K562 (cell line): Measurements from ENCODE around the gene DPM1. TPM values are rescaled to one million over a fixed set of nuclear protein-coding genes. Genes with fewer than 3 reads are reported as not detected.

Experiments used
- ATAC-seq: fragments of 200-7000 bp; cut with Tn5 transposase; 3 replicates; pipeline ENCODE4 v1.9.1; 2020; ENCODE audit warnings: moderate library complexity
- BruUV-seq: library from RNA; stranded (reverse); fragments of 400-500 nt; replicated peaks from 2 replicates; lab custom pipeline; 2021; lab: Mats Ljungman, UMichigan
- CTCF ChIA-PET: fragments of 300-600 bp; formaldehyde crosslinking; extraction: SDS; loops from one replicate; lab custom pipeline; 2021; ENCODE audit warnings: low intra/inter-chr PET ratio; lab: Yijun Ruan, JAX
- POLR2A ChIA-PET: fragments of 300-600, 350-650 bp; sonication (Branson Sonifier 250); formaldehyde crosslinking; extraction: SDS; loops from one replicate; lab custom pipeline; 2021; ENCODE audit warnings: antibody characterized with exemption, inconsistent platforms; lab: Yijun Ruan, JAX
- DNase-seq, 4 experiments: peaks; one replicate each; pipeline versions ENCODE4 v3.0.0 to v3.0.0-alpha.2; 2011 to 2018; ENCODE audit warnings: low spot score in 3 of 4, mixed read lengths in 3 of 4; ENCODE audit errors: extremely low read depth in 1 of 4
- FAIRE-seq: peaks from 2 replicates; lab custom pipeline; 2011; peaks lifted over from hg19 to GRCh38; lab: Jason Lieb, UNC
- H2AFZ ChIP-seq: 2 replicates; pipeline ENCODE4 v1.6.0; 2011; ENCODE audit warnings: low read depth, low read length, control low read depth, inconsistent platforms
- H3K27ac ChIP-seq: fragments of 200-600 bp; 3 replicates; pipeline ENCODE4 v1.8.0; 2011; ENCODE audit warnings: low read depth, mild to moderate bottlenecking, control low read depth, inconsistent platforms, low read length, moderate library complexity, mixed read lengths; ENCODE audit errors: extremely low read depth
- H3K27me3 ChIP-seq, 2 experiments: fragments of 300-600 bp in 1 of 2; 2 replicates in 1 of 2; 3 replicates in 1 of 2; pipeline versions ENCODE4 v1.6.0 to v1.8.0; 2011; ENCODE audit warnings: inconsistent platforms in 2 of 2, low read length in 2 of 2, mild to moderate bottlenecking in 1 of 2, mixed read lengths in 1 of 2, moderate library complexity in 1 of 2; ENCODE audit not compliant: control insufficient read depth in 2 of 2, insufficient read depth in 2 of 2
- H3K36me3 ChIP-seq: fragments of 300-600 bp; 3 replicates; pipeline ENCODE4 v1.8.0; 2011; ENCODE audit warnings: mild to moderate bottlenecking, low read length, inconsistent platforms; ENCODE audit not compliant: control insufficient read depth, insufficient read depth
- H3K4me1 ChIP-seq, 2 experiments: fragments of 200-600 bp in 1 of 2; replicated peaks in 1 of 2; 2 replicates in 1 of 2; 3 replicates in 1 of 2; pipeline versions ENCODE4 v1.5.1 to v1.8.0; 2011; ENCODE audit warnings: inconsistent platforms in 2 of 2, low read length in 2 of 2, mild to moderate bottlenecking in 1 of 2, mixed read lengths in 1 of 2, moderate library complexity in 1 of 2; ENCODE audit not compliant: control insufficient read depth in 2 of 2, insufficient read depth in 2 of 2
- H3K4me2 ChIP-seq: 2 replicates; pipeline ENCODE4 v1.6.1; 2011; ENCODE audit warnings: low read length, control low read depth, inconsistent platforms, mixed read lengths; ENCODE audit not compliant: insufficient read depth
- H3K4me3 ChIP-seq: fragments of 200-600 bp; sonication (generic), shearing (Covaris generic); 2 replicates; pipeline ENCODE4 v1.5.1; 2016; ENCODE audit warnings: control low read depth, inconsistent platforms
- H3K79me2 ChIP-seq: fragments of 200-600 bp; 3 replicates; pipeline ENCODE4 v1.8.0; 2011; ENCODE audit warnings: low read length, inconsistent platforms; ENCODE audit not compliant: control insufficient read depth, insufficient read depth
- H3K9ac ChIP-seq, 2 experiments: 2 replicates each; pipeline versions ENCODE4 v1.6.0 to v1.6.1; 2011; ENCODE audit warnings: low read depth in 2 of 2, low read length in 2 of 2, control low read depth in 1 of 2, inconsistent platforms in 1 of 2, mild to moderate bottlenecking in 1 of 2, mixed read lengths in 1 of 2; ENCODE audit not compliant: insufficient read depth in 1 of 2
- H3K9me1 ChIP-seq: one replicate; pipeline ENCODE4 v1.6.0; 2011; ENCODE audit warnings: inconsistent platforms, mild to moderate bottlenecking, low read length, moderate library complexity; ENCODE audit not compliant: control insufficient read depth, insufficient read depth
- H3K9me3 ChIP-seq: replicated peaks from 2 replicates; pipeline ENCODE4 v1.5.1; 2011; ENCODE audit warnings: low read depth, low read length, inconsistent platforms; ENCODE audit not compliant: control insufficient read depth, insufficient read depth
- H4K20me1 ChIP-seq: replicated peaks from 2 replicates; pipeline ENCODE4 v1.6.1; 2011; ENCODE audit warnings: low read length, inconsistent platforms, mixed read lengths; ENCODE audit not compliant: control insufficient read depth, insufficient read depth
- CBX2 ChIP-seq: fragments of 200-600 bp; sonication (generic); IDR thresholded peaks from one replicate; pipeline ENCODE4 v1.6.1; 2012; ENCODE audit warnings: mild to moderate bottlenecking, low read length, inconsistent platforms; ENCODE audit not compliant: insufficient read depth, poor library complexity, severe bottlenecking
- ESRRA ChIP-seq: fragments of 450-650 bp; IDR thresholded peaks from 2 replicates; pipeline ENCODE4 v1.6.1; 2014; ENCODE audit warnings: low read depth, mild to moderate bottlenecking, moderate library complexity, borderline replicate concordance
- GTF2A2 ChIP-seq: IDR thresholded peaks from 2 replicates; pipeline ENCODE4 v1.6.1; 2016; ENCODE audit warnings: mild to moderate bottlenecking, missing genetic modification characterization, missing compliant biosample characterization
- IRF1 ChIP-seq: sonication (generic); formaldehyde crosslinking; IDR thresholded peaks from 2 replicates; pipeline ENCODE4 v1.8.0; 2022; ENCODE audit warnings: missing genetic modification reagents, mild to moderate bottlenecking, borderline replicate concordance
- KDM2B ChIP-seq: fragments of 250-450 bp; sonication (Bioruptor Pico); IDR thresholded peaks from 2 replicates; pipeline ENCODE4 v1.8.0; 2021; ENCODE audit warnings: mild to moderate bottlenecking, moderate library complexity
- PHB2 ChIP-seq: fragments of 450-650 bp; IDR thresholded peaks from 2 replicates; pipeline ENCODE4 v1.6.1; 2017; ENCODE audit warnings: low read depth
- SRSF9 ChIP-seq: fragments of 200-400 bp; formaldehyde crosslinking; IDR thresholded peaks from 2 replicates; pipeline ENCODE4 v1.6.1; 2017; ENCODE audit warnings: low read depth, low read length, borderline replicate concordance
- ZNF280A ChIP-seq: fragments of 450-650 bp; IDR thresholded peaks from 2 replicates; pipeline ENCODE4 v1.6.1; 2018; ENCODE audit warnings: mild to moderate bottlenecking, low read depth; ENCODE audit not compliant: partially characterized antibody
- ZNF766 ChIP-seq: fragments of 200-800 bp; sonication (Bioruptor generic); conservative IDR thresholded peaks from 2 replicates; pipeline ENCODE4 v1.6.1; 2016; ENCODE audit warnings: missing genetic modification characterization, missing compliant biosample characterization
- WGBS: fragments of 100-300 bp; shearing (Covaris generic); methylation state at CpG from one replicate; pipeline ENCODE4 v1.1.6; 2016; ENCODE audit warnings: low coverage, mixed read lengths; ENCODE audit not compliant: insufficient coverage; ENCODE audit errors: missing lambda C conversion rate; 5-methylcytosine and 5-hydroxymethylcytosine counted together
- in situ Hi-C: fragments of 300-500 bp; cut with MboI; formaldehyde crosslinking; loops from 4 replicates; pipeline ENCODE4 v1.15.0; 2018; ENCODE audit warnings: inconsistent platforms, mixed read lengths
- intact Hi-C: fragments of 100-400 bp; cut with micrococcal nuclease; formaldehyde crosslinking; loops from 2 replicates; pipeline ENCODE4 v1.14.2; 2022
- polyA plus RNA-seq, 8 experiments: library from polyadenylated mRNA; depleted of rRNA in 4 of 8; stranded (reverse) in 5 of 8; unstranded in 3 of 8; fragments of >200 nt; fragmentation: Nextera tagmentation in 2 of 8; fragmentation: Illumina TruSeq in 1 of 8; extraction: Ambion mirVana in 2 of 8; extraction: Trizol in 1 of 8; gene quantifications; 2 replicates each; pipeline versions ENCODE4 v1.2.1 to v1.2.3, GENCODE V29; 2011 to 2014; ENCODE audit warnings: inconsistent platforms in 1 of 8, missing spikeins in 1 of 8
- total RNA-seq, 7 experiments: library from RNA; depleted of rRNA in 6 of 7; stranded (reverse); fragments of >200 nt in 6 of 7; fragmentation: Illumina TruSeq in 2 of 7; extraction: Trizol in 2 of 7; gene quantifications; 2 replicates each; pipeline versions ENCODE4 v1.2.1 to v1.2.3, GENCODE V29; 2011 to 2021; ENCODE audit warnings: low replicate concordance in 1 of 7
- TF ChIP-seq, protein P1 (sequence below): sonication (generic); formaldehyde crosslinking; IDR thresholded peaks from 2 replicates; pipeline ENCODE4 v1.9.0; 2022; ENCODE audit warnings: mild to moderate bottlenecking, missing genetic modification reagents

DPM1 gene
- total and polyA plus RNA-seq, 9 of the 15 experiments (the other 6 are each of a cell fraction or from before 2014, with no cell fraction given): 75.2 to 190 (median 153) TPM

GRCh38 chr20:50943069-50943468 is 15.3 kb downstream of the DPM1 start:
- intact Hi-C loops: no loop called here
- Histone ChIP-seq H3K4me1 (no peaks in the 10 kb centered on the region), H3K9me1 (no peaks in the 10 kb centered on the region), H3K9ac (no peak overlapping the region), H3K36me3 (peaks cover 85% of the 10 kb centered on the region), H3K4me3 (no peak overlapping the region), H2AFZ (no peak overlapping the region), H3K79me2 (no peaks in the 10 kb centered on the region), H4K20me1 (no peaks in the 10 kb centered on the region), H3K9me3 (no peaks in the 10 kb centered on the region), H3K27me3 (no peaks in the 10 kb centered on the region), H3K27ac (no peak overlapping the region), H3K4me2 (no peak overlapping the region)
- no peak for ATAC-seq
- 93% methylated on average over 7 of the region's 7 CpGs for WGBS
- TF ChIP-seq KDM2B (CRISPR knock-in tag): no peak
- no peak for TF ChIP-seq SRSF9
- no peak for TF ChIP-seq IRF1 (CRISPR knock-in tag)
- no peak for TF ChIP-seq GTF2A2
- TF ChIP-seq ESRRA: no peak
- TF ChIP-seq ZNF766 (CRISPR knock-in tag): no peak
- no peak for TF ChIP-seq ZNF280A
- TF ChIP-seq, protein P1, sequence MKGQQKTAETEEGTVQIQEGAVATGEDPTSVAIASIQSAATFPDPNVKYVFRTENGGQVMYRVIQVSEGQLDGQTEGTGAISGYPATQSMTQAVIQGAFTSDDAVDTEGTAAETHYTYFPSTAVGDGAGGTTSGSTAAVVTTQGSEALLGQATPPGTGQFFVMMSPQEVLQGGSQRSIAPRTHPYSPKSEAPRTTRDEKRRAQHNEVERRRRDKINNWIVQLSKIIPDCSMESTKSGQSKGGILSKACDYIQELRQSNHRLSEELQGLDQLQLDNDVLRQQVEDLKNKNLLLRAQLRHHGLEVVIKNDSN (CRISPR knock-in tag): no peak
- TF ChIP-seq PHB2: no peak
- no peak for TF ChIP-seq CBX2
- FAIRE-seq: no peak
- CTCF ChIA-PET: no interaction called here
- BruUV-seq: no TSS peak
- DNase-seq: no peak
- in situ Hi-C loops: no loop called here
- POLR2A ChIA-PET: interaction anchor here (0.6 to 5.4 kb wide), 2 partner anchors 11 to 1275 kb away, joined by 3 to 30 read pairs; partner anchors contain the start of gene ADNP
